ENCODE data around the gene ALKBH5. TPM values are rescaled to one million over a fixed set of nuclear protein-coding genes. Genes with fewer than 3 reads are reported as not detected.

Gene ALKBH5
- polyA plus RNA-seq, 3 donors, result 50.4 to 79.1 (median 78.9) TPM

- peaks cover 23% of the 10 kb centered on the region for H3K4me1 Mint-ChIP-seq
These were observed 42.8 kb downstream of the ALKBH5 start for GRCh38 chr17:18226284-18226945.

GRCh38 chr17:18227635-18228034 lies 44.0 kb downstream of the ALKBH5 start:
- Mint-ChIP-seq H3K36me3 (peaks cover 4 to 8% of the 10 kb centered on the region in 2 donors), H3K27me3 (ENCODE audit: low read depth in 3 of 3) (peaks cover 3 to 7% (median 5%) of the 10 kb centered on the region in 3 donors), H3K9me3 (peaks cover 0 to 2% (median 0%) of the 10 kb centered on the region in 7 donors), H3K4me1 (peaks cover 23% of the 10 kb centered on the region), H3K27ac (no peak overlapping the region), H3K4me3 (no peak overlapping the region)
- intact Hi-C loops (cut with micrococcal nuclease), result no loop called here
- TF ChIP-seq CTCF (IDR thresholded peaks at IDR 0.05), result no peak
- Histone ChIP-seq H3K9me3 (replicated peaks in 1 of 2; ENCODE audit: control insufficient read depth in 1 of 2, insufficient read depth in 1 of 2, low read length in 2 of 2) (no peaks in the 10 kb centered on the region), H3K36me3 (replicated peaks in 1 of 2; ENCODE audit: control insufficient read depth in 1 of 2, insufficient read depth in 2 of 2, low read length in 2 of 2) (peaks cover under 1 to 3% of the 10 kb centered on the region in 2 donors), H3K27ac (ENCODE audit: low read depth in 1 of 2, low read length in 2 of 2) (no peak overlapping the region), H3K4me1 (ENCODE audit: control insufficient read depth in 1 of 2, insufficient read depth in 2 of 2, low read length in 2 of 2) (peaks cover 13 to 17% of the 10 kb centered on the region in 2 donors), H3K9ac (ENCODE audit: insufficient read depth, low read length, poor library complexity, severe bottlenecking) (no peak overlapping the region), H3K4me3 (replicated peaks in 1 of 3; ENCODE audit: low read depth in 2 of 3, low read length in 3 of 3) (no peak overlapping the region), H3K4me2 (replicated peaks; ENCODE audit: extremely low read depth, low read length, poor library complexity, severe bottlenecking) (no peak overlapping the region), H2AFZ (ENCODE audit: insufficient read depth, low read depth, low read length, poor library complexity, severe bottlenecking) (no peak overlapping the region), H3K79me2 (ENCODE audit: insufficient read depth, low read length) (no peaks in the 10 kb centered on the region), H3K27me3 (ENCODE audit: control insufficient read depth in 2 of 2, insufficient read depth in 2 of 2, low read length in 2 of 2) (no peaks in the 10 kb centered on the region), H4K20me1 (ENCODE audit: insufficient read depth, low read length) (peaks cover 3% of the 10 kb centered on the region)
- no peak for DNase-seq
- WGBS (ENCODE audit: insufficient coverage), result 96% methylated on average over 4 of the region's 5 CpGs

More at GRCh38 chr17:18226284-18226945, 42.8 kb downstream of the ALKBH5 start:
- intact Hi-C loops (cut with micrococcal nuclease), result no loop called here
- 37% methylated on average over 6 of the region's 16 CpGs for WGBS (ENCODE audit: insufficient coverage)
- peaks cover 3% of the 10 kb centered on the region for H4K20me1 ChIP-seq (ENCODE audit: insufficient read depth, low read length)
- H3K36me3 ChIP-seq (replicated peaks in 1 of 2; ENCODE audit: control insufficient read depth in 1 of 2, insufficient read depth in 2 of 2, low read length in 2 of 2), result no peaks in the 10 kb centered on the region
- Mint-ChIP-seq H3K4me3 (peak overlapping the region; percentile 91 to 99), H3K27ac (peak overlapping the region in 6 of 7 donors; percentile 6 to 93 (median 68)), H3K9me3 (peaks cover 0 to 2% (median 0%) of the 10 kb centered on the region in 7 donors), H3K36me3 (no peaks in the 10 kb centered on the region), H3K27me3 (ENCODE audit: low read depth in 3 of 3) (peaks cover 3 to 9% (median 5%) of the 10 kb centered on the region in 3 donors)
- peak overlapping the region; percentile 92 for H2AFZ ChIP-seq (ENCODE audit: insufficient read depth, low read depth, low read length, poor library complexity, severe bottlenecking)
- no peaks in the 10 kb centered on the region for H3K27me3 ChIP-seq (ENCODE audit: control insufficient read depth in 2 of 2, insufficient read depth in 2 of 2, low read length in 2 of 2)
- peaks cover 13 to 17% of the 10 kb centered on the region in 2 donors for H3K4me1 ChIP-seq (ENCODE audit: control insufficient read depth in 1 of 2, insufficient read depth in 2 of 2, low read length in 2 of 2)
- peak overlapping the region; percentile 92 for H3K4me2 ChIP-seq (replicated peaks; ENCODE audit: extremely low read depth, low read length, poor library complexity, severe bottlenecking)
- TF ChIP-seq CTCF (IDR thresholded peaks at IDR 0.05), result no peak
- peak overlapping the region; percentile 47 to 86 (median 64) for H3K4me3 ChIP-seq (replicated peaks in 1 of 3; ENCODE audit: low read depth in 2 of 3, low read length in 3 of 3)
- H3K9ac ChIP-seq (ENCODE audit: insufficient read depth, low read length, poor library complexity, severe bottlenecking), result peak overlapping the region; percentile 65
- DNase-seq, result no peak
- no peaks in the 10 kb centered on the region for H3K79me2 ChIP-seq (ENCODE audit: insufficient read depth, low read length)
- peak overlapping the region in 1 of 2 donors; percentile 53 for H3K27ac ChIP-seq (ENCODE audit: low read depth in 1 of 2, low read length in 2 of 2)
- H3K9me3 ChIP-seq (replicated peaks in 1 of 2; ENCODE audit: control insufficient read depth in 1 of 2, insufficient read depth in 1 of 2, low read length in 2 of 2), result no peaks in the 10 kb centered on the region

All from CD14-positive monocyte (primary cell).